Measurements from ENCODE around the gene CIB4. TPM values are rescaled to one million over a fixed set of nuclear protein-coding genes. Genes with fewer than 3 reads are reported as not detected.

CIB4 gene
- total and polyA plus RNA-seq, 9 donors = 3.9 TPM; not detected in 8

DNA sequence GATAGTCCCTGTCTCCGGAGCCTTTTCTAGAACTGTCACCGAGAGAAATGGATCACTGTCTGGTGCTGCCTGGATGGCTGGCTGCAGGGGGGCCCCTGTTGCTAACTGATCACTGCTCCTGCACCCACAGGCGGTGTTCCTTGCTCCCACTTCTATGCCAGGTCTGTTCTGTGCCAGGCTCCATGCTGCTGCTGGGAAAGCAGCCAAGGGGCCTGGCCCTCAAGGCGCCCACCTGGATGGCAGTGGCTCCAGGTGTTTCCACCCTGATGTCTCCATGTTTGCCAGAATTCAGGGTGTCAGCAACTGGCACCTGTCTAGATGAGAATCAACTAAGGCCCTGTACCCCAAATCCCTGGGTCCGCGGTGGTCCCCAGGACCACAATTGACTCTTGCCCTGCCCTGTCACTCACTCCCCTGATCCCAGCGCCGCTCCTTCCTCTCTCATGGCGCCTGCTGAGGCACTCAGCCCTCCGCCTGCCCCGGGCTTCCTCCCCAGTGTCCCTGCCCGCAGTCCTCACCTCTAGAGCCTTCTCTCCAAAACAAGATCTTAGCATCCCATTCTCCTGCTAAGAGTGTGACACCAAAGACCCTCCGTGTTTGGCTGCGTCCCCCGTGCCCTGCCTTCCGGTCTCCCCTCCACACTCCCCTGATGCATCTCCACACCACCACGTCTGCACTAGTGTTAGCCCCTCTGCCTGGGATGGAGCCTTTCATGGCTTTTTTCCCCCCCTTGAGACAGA, 90.7 kb downstream of the CIB4 start:
- intact Hi-C loops (cut with DNase I) = no loop called here
- TF ChIP-seq, protein P1, sequence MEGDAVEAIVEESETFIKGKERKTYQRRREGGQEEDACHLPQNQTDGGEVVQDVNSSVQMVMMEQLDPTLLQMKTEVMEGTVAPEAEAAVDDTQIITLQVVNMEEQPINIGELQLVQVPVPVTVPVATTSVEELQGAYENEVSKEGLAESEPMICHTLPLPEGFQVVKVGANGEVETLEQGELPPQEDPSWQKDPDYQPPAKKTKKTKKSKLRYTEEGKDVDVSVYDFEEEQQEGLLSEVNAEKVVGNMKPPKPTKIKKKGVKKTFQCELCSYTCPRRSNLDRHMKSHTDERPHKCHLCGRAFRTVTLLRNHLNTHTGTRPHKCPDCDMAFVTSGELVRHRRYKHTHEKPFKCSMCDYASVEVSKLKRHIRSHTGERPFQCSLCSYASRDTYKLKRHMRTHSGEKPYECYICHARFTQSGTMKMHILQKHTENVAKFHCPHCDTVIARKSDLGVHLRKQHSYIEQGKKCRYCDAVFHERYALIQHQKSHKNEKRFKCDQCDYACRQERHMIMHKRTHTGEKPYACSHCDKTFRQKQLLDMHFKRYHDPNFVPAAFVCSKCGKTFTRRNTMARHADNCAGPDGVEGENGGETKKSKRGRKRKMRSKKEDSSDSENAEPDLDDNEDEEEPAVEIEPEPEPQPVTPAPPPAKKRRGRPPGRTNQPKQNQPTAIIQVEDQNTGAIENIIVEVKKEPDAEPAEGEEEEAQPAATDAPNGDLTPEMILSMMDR (IDR thresholded peaks at IDR 0.05) = no peak
- no peak for TF ChIP-seq POLR2A (IDR thresholded peaks at IDR 0.05)
- no peak for TF ChIP-seq EP300 (IDR thresholded peaks at IDR 0.05)
- Histone ChIP-seq H3K27ac (no peak overlapping the region), H3K36me3 (no peaks in the 10 kb centered on the region), H3K27me3 (no peaks in the 10 kb centered on the region), H3K4me3 (no peak overlapping the region), H3K9me3 (no peaks in the 10 kb centered on the region), H3K4me1 (ENCODE audit: insufficient read depth) (no peaks in the 10 kb centered on the region)
- peak in 1 of 5 donors; percentile 10 for DNase-seq
- 84 to 88% (median 88%) methylated on average over 17 of the region's 17 CpGs for WGBS, 3 donors

DNA sequence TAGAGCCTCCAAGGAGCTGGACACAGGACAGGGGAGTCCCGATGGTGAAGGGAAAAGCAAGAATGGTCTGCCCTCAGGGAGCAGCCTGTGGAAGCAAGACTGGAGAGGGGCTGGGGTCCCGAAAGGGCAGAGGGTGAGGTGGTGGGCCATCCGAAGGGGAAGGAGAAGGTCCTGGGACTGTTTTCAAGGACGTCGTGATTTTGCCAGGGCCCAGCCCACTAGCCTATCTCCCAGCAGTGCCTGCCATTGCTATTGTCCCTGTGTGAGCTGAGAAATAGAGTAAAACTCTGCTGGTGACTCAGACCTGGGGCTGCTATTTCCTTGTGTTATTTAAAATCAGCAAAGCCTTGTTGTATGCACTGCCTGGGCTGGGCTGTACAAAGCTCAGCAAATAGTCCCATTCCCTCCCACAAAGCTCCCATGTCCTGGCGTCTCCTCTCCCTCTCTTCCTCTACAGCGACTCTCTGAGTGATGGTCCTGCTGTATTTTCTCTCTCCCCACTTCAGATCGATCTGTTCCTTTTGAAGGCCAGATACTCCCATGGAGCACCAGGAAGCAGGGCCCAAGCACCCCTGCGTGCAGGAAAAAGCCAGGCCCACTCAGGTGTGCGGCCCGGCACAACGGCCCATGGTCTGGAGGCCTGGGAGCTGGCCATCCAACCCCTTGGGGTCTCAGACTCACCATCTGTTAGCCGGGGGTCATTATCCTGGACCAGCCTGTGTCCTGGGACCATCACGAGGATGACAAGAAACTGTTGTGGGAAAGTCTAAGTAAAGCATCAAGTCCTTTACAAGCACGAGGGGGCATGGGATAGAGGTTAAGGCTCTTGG, 98.3 kb downstream of the CIB4 start:
- no peaks in the 10 kb centered on the region for H3K4me1 ChIP-seq (ENCODE audit: insufficient read depth)
- TF ChIP-seq, protein P1 (IDR thresholded peaks at IDR 0.05) = no peak
- TF ChIP-seq EP300 (IDR thresholded peaks at IDR 0.05) (no peak), POLR2A (IDR thresholded peaks at IDR 0.05) (no peak)
- no peak overlapping the region for H3K27ac ChIP-seq
- H3K36me3 ChIP-seq = no peaks in the 10 kb centered on the region
- intact Hi-C loops (cut with DNase I) = no loop called here
- no peaks in the 10 kb centered on the region for H3K27me3 ChIP-seq
- 72 to 77% (median 75%) methylated on average over 15 of the region's 15 CpGs for WGBS, 3 donors
- no peak overlapping the region for H3K4me3 ChIP-seq
- no peaks in the 10 kb centered on the region for H3K9me3 ChIP-seq
- DNase-seq = no peak

DNA sequence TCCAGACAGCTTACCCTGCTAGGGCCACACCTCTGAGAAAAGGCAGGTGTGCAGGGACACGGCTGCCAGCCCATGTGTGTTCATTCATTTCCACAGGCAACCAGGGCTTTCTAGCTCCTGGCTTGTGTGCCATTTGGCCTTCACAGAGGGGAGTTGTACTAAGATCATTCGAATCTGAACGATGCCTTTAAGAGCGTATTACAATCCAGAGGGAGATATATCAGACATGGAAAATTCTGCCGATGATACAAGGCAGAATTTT, 99.0 kb downstream of the CIB4 start:
- H3K27ac ChIP-seq = no peak overlapping the region
- no peak overlapping the region for H3K4me3 ChIP-seq
- intact Hi-C loops (cut with DNase I) = no loop called here
- no peak for DNase-seq
- no peaks in the 10 kb centered on the region for H3K36me3 ChIP-seq
- TF ChIP-seq, protein P1 (IDR thresholded peaks at IDR 0.05) = no peak
- TF ChIP-seq POLR2A (IDR thresholded peaks at IDR 0.05) (no peak), EP300 (IDR thresholded peaks at IDR 0.05) (no peak)
- WGBS, 3 donors = 70 to 77% (median 76%) methylated on average over 5 of the region's 5 CpGs
- no peaks in the 10 kb centered on the region for H3K27me3 ChIP-seq
- no peaks in the 10 kb centered on the region for H3K9me3 ChIP-seq
- no peaks in the 10 kb centered on the region for H3K4me1 ChIP-seq (ENCODE audit: insufficient read depth)

- intact Hi-C loops (cut with DNase I) = no loop called here
- Histone ChIP-seq H3K9me3 (no peaks in the 10 kb centered on the region), H3K4me3 (no peak overlapping the region), H3K4me1 (ENCODE audit: insufficient read depth) (no peaks in the 10 kb centered on the region), H3K36me3 (no peaks in the 10 kb centered on the region), H3K27ac (no peak overlapping the region), H3K27me3 (no peaks in the 10 kb centered on the region)
- no peak for TF ChIP-seq EP300 (IDR thresholded peaks at IDR 0.05)
- 55 to 63% (median 62%) methylated on average over 6 of the region's 6 CpGs for WGBS, 3 donors
- no peak for DNase-seq
Measured at GRCh38 chr2:26541401-26542193, 99.6 kb downstream of the CIB4 start.

All from ovary (tissue), 9 donors.